ENCODE data around the gene RALY. TPM values are rescaled to one million over a fixed set of nuclear protein-coding genes. Genes with fewer than 3 reads are reported as not detected.

The RALY gene
- polyA plus RNA-seq, 1 donor from 2014 or later: 221 TPM

DNA sequence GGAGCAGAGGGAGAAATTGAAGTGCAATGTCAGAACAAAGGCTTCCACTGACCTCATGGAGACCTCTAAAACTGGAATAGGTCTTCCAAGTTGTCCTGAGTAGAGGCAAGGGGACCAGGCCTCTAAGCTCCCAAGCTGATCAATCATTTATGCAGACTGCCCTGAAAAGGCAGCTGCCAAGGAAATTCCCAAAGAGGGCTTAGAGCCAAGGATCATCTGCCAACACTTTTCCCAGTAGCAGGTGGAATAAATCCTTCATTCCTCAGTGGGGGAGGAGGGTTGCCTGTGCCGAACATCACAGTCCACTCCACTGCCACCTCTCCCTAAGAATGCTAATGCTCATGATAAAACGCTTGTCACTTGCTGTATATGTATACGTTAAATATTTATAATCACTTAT is 29.3 kb upstream of the RALY start:
- Histone ChIP-seq H4K20me1 (ENCODE audit: insufficient read depth) (no peaks in the 10 kb centered on the region), H3K9me3 (ENCODE audit: low read length) (no peaks in the 10 kb centered on the region), H3K9ac (ENCODE audit: low read length) (no peak overlapping the region), H3K36me3 (ENCODE audit: insufficient read depth, low read length) (no peaks in the 10 kb centered on the region), H2AFZ (ENCODE audit: low read depth, low read length) (no peak overlapping the region), H3K79me2 (replicated peaks; ENCODE audit: insufficient read depth, low read length) (no peaks in the 10 kb centered on the region), H3K4me2 (ENCODE audit: low read length) (no peak overlapping the region), H3K4me3 (ENCODE audit: low read length) (no peak overlapping the region), H3K27me3 (ENCODE audit: insufficient read depth, low read depth, low read length) (no peaks in the 10 kb centered on the region), H3F3A (ENCODE audit: insufficient read depth, low read length, poor library complexity, severe bottlenecking) (no peaks in the 10 kb centered on the region), H3K27ac (ENCODE audit: low read length) (no peak overlapping the region), H3K9me2 (ENCODE audit: insufficient read depth, low read length) (no peaks in the 10 kb centered on the region)
- TF ChIP-seq REST (IDR thresholded peaks at IDR 0.05; ENCODE audit: borderline replicate concordance): no peak
- TF ChIP-seq RAD21 (conservative IDR thresholded peaks at IDR 0.05): no peak
- TF ChIP-seq, protein P1, sequence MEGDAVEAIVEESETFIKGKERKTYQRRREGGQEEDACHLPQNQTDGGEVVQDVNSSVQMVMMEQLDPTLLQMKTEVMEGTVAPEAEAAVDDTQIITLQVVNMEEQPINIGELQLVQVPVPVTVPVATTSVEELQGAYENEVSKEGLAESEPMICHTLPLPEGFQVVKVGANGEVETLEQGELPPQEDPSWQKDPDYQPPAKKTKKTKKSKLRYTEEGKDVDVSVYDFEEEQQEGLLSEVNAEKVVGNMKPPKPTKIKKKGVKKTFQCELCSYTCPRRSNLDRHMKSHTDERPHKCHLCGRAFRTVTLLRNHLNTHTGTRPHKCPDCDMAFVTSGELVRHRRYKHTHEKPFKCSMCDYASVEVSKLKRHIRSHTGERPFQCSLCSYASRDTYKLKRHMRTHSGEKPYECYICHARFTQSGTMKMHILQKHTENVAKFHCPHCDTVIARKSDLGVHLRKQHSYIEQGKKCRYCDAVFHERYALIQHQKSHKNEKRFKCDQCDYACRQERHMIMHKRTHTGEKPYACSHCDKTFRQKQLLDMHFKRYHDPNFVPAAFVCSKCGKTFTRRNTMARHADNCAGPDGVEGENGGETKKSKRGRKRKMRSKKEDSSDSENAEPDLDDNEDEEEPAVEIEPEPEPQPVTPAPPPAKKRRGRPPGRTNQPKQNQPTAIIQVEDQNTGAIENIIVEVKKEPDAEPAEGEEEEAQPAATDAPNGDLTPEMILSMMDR (IDR thresholded peaks at IDR 0.05; ENCODE audit: poor library complexity, severe bottlenecking): no peak
- TF ChIP-seq SMC3 (conservative IDR thresholded peaks at IDR 0.05; ENCODE audit: poor library complexity): no peak
- no peak for TF ChIP-seq MXI1 (conservative IDR thresholded peaks at IDR 0.05; ENCODE audit: poor library complexity, severe bottlenecking)
- no peak for TF ChIP-seq POLR2AphosphoS5 (IDR thresholded peaks at IDR 0.05)
- no peak for TF ChIP-seq EZH2 (IDR thresholded peaks at IDR 0.05; ENCODE audit: borderline replicate concordance, insufficient read depth, low read length, poor library complexity, severe bottlenecking)

- Histone ChIP-seq H3F3A (ENCODE audit: insufficient read depth, low read length, poor library complexity, severe bottlenecking) (no peaks in the 10 kb centered on the region), H2AFZ (ENCODE audit: low read depth, low read length) (no peak overlapping the region), H4K20me1 (ENCODE audit: insufficient read depth) (no peaks in the 10 kb centered on the region), H3K4me2 (ENCODE audit: low read length) (no peak overlapping the region), H3K27me3 (ENCODE audit: insufficient read depth, low read depth, low read length) (no peaks in the 10 kb centered on the region), H3K36me3 (ENCODE audit: insufficient read depth, low read length) (no peaks in the 10 kb centered on the region), H3K9me2 (ENCODE audit: insufficient read depth, low read length) (no peaks in the 10 kb centered on the region), H3K79me2 (replicated peaks; ENCODE audit: insufficient read depth, low read length) (no peaks in the 10 kb centered on the region), H3K27ac (ENCODE audit: low read length) (no peak overlapping the region), H3K9ac (ENCODE audit: low read length) (no peak overlapping the region), H3K4me3 (ENCODE audit: low read length) (no peak overlapping the region), H3K9me3 (ENCODE audit: low read length) (no peaks in the 10 kb centered on the region)
- no peak for TF ChIP-seq SMC3 (conservative IDR thresholded peaks at IDR 0.05; ENCODE audit: poor library complexity)
- no peak for TF ChIP-seq RAD21 (conservative IDR thresholded peaks at IDR 0.05)
- no peak for TF ChIP-seq POLR2AphosphoS5 (IDR thresholded peaks at IDR 0.05)
- TF ChIP-seq REST (IDR thresholded peaks at IDR 0.05; ENCODE audit: borderline replicate concordance): no peak
- TF ChIP-seq, protein P1 (IDR thresholded peaks at IDR 0.05; ENCODE audit: poor library complexity, severe bottlenecking): no peak
- no peak for TF ChIP-seq MXI1 (conservative IDR thresholded peaks at IDR 0.05; ENCODE audit: poor library complexity, severe bottlenecking)
- no peak for TF ChIP-seq EZH2 (IDR thresholded peaks at IDR 0.05; ENCODE audit: borderline replicate concordance, insufficient read depth, low read length, poor library complexity, severe bottlenecking)
- TF ChIP-seq TAF1 (IDR thresholded peaks at IDR 0.05; ENCODE audit: low read depth): no peak
- TF ChIP-seq EP300 (conservative IDR thresholded peaks at IDR 0.05; ENCODE audit: poor library complexity, severe bottlenecking): no peak
These were observed 26.6 kb upstream of the RALY start for GRCh38 chr20:33967126-33967525.
